B cell (primary cell): ENCODE measurements around the gene EPB41L2. TPM values are rescaled to one million over a fixed set of nuclear protein-coding genes. Genes with fewer than 3 reads are reported as not detected.

Source experiments
- ATAC-seq: fragments of 200-7000 bp; cut with Tn5 transposase; one replicate; pipeline ENCODE4 v1.10.0; 2021; ENCODE audit warnings: low read depth, mild to moderate bottlenecking, moderate number of reproducible peaks, moderate library complexity
- CTCF ChIA-PET: fragments of 350-600 bp; sonication (Branson Sonifier 250); formaldehyde crosslinking; loops from one replicate; lab custom pipeline; 2021; ENCODE audit warnings: antibody characterized with exemption, inconsistent platforms; lab: Charles Lee
- POLR2A ChIA-PET: fragments of 350-600 bp; sonication (Branson Sonifier 250); formaldehyde crosslinking; loops from one replicate; lab custom pipeline; 2021; ENCODE audit warnings: antibody characterized with exemption; lab: Charles Lee
- DNase-seq: peaks from one replicate; pipeline ENCODE4 v3.0.0; 2013
- H2AFZ ChIP-seq: 2 replicates; pipeline ENCODE4 v1.6.1; 2012; ENCODE audit warnings: mild to moderate bottlenecking, low read depth, low read length; ENCODE audit not compliant: insufficient read depth, poor library complexity, severe bottlenecking
- H3K27ac ChIP-seq, 2 donors: 1 replicate in 1 of 2; 2 replicates in 1 of 2; pipeline ENCODE4 v1.5.1; 2012 to 2013; ENCODE audit warnings: low read length in 2 of 2, mild to moderate bottlenecking in 2 of 2, moderate library complexity in 1 of 2
- H3K27me3 ChIP-seq, 4 experiments: fragments of 200-600 bp in 1 of 4; sonication (generic) in 1 of 4; replicated peaks in 1 of 4; 1 replicate in 2 of 4; 2 replicates in 2 of 4; pipeline versions ENCODE4 v1.6.1 to v1.7.0; 2013 to 2016; ENCODE audit warnings: low read length in 3 of 4, mild to moderate bottlenecking in 2 of 4, mixed read lengths in 1 of 4, moderate library complexity in 1 of 4; ENCODE audit not compliant: insufficient read depth in 4 of 4, control insufficient read depth in 3 of 4; ENCODE audit errors: control extremely low read depth in 1 of 4
- H3K36me3 ChIP-seq, 2 experiments: replicated peaks in 1 of 2; 1 replicate in 1 of 2; 2 replicates in 1 of 2; pipeline versions ENCODE4 v1.6.1 to v1.7.1; 2013; ENCODE audit warnings: low read length in 1 of 2; ENCODE audit not compliant: insufficient read depth in 2 of 2, control insufficient read depth in 1 of 2; ENCODE audit errors: control extremely low read depth in 1 of 2, extremely low read depth in 1 of 2
- H3K4me1 ChIP-seq, 2 donors: fragments of 200-600 bp in 1 of 2; sonication (generic) in 1 of 2; 1 replicate in 1 of 2; 2 replicates in 1 of 2; pipeline versions ENCODE4 v1.5.1 to v1.6.1; 2013 to 2017; ENCODE audit warnings: low read length in 2 of 2; ENCODE audit not compliant: control insufficient read depth in 2 of 2, insufficient read depth in 2 of 2
- H3K4me2 ChIP-seq: replicated peaks from 2 replicates; pipeline ENCODE3; 2012; ENCODE audit warnings: mild to moderate bottlenecking, low read depth, low read length; ENCODE audit not compliant: poor library complexity, severe bottlenecking
- H3K4me3 ChIP-seq, 5 experiments: fragments of 200-600 bp in 1 of 5; sonication (generic) in 1 of 5; 1 replicate in 3 of 5; 2 replicates in 2 of 5; pipeline versions ENCODE4 v1.5.1 to v1.7.0; 2011 to 2016; ENCODE audit warnings: low read length in 4 of 5, mild to moderate bottlenecking in 4 of 5, low read depth in 2 of 5, control low read depth in 1 of 5, moderate library complexity in 1 of 5; ENCODE audit not compliant: insufficient read depth in 1 of 5; ENCODE audit errors: control extremely low read depth in 1 of 5, extremely low read depth in 1 of 5
- H3K79me2 ChIP-seq: fragments of 200-600 bp; sonication (generic); one replicate; pipeline ENCODE4 v1.6.0; 2016; ENCODE audit warnings: low read length; ENCODE audit not compliant: control insufficient read depth, insufficient read depth
- H3K9ac ChIP-seq: fragments of 200-600 bp; sonication (generic); 2 replicates; pipeline ENCODE4 v1.6.1; 2017; ENCODE audit warnings: mild to moderate bottlenecking, low read length, moderate library complexity
- H3K9me3 ChIP-seq, 3 donors: one replicate each; pipeline versions ENCODE4 v1.6.1 to v1.7.1; 2013; ENCODE audit warnings: low read length in 2 of 3; ENCODE audit not compliant: control insufficient read depth in 2 of 3, insufficient read depth in 1 of 3; ENCODE audit errors: control extremely low read depth in 1 of 3
- H4K20me1 ChIP-seq: 2 replicates; pipeline ENCODE4 v1.6.0; 2012; ENCODE audit warnings: mild to moderate bottlenecking, low read length; ENCODE audit not compliant: insufficient read depth, control insufficient read depth, poor library complexity, severe bottlenecking
- H3K27ac Mint-ChIP-seq: one replicate; pipeline ENCODE4 v1.8.0; 2021; ENCODE audit warnings: mixed read lengths
- H3K27me3 Mint-ChIP-seq: one replicate; pipeline ENCODE4 v1.8.0; 2021; ENCODE audit warnings: mixed read lengths
- H3K4me1 Mint-ChIP-seq: one replicate; pipeline ENCODE4 v1.8.0; 2021; ENCODE audit warnings: mixed read lengths
- H3K4me3 Mint-ChIP-seq: one replicate; pipeline ENCODE4 v1.8.0; 2021; ENCODE audit warnings: mixed read lengths
- H3K9me3 Mint-ChIP-seq: one replicate; pipeline ENCODE4 v1.8.0; 2022; ENCODE audit warnings: mixed read lengths; ENCODE audit not compliant: insufficient read depth
- EZH2 ChIP-seq: IDR thresholded peaks from 2 replicates; pipeline ENCODE4 v1.6.1; 2012; ENCODE audit warnings: borderline replicate concordance, low read depth, mild to moderate bottlenecking, moderate library complexity, low read length; ENCODE audit not compliant: insufficient read depth, poor library complexity, severe bottlenecking
- WGBS: methylation state at CpG from one replicate; pipeline ENCODE4 v1.1.5; 2013; ENCODE audit warnings: missing lambda C conversion rate; ENCODE audit not compliant: insufficient coverage; 5-methylcytosine and 5-hydroxymethylcytosine counted together
- intact Hi-C: fragments of 100-400 bp; cut with micrococcal nuclease; formaldehyde crosslinking; loops from one replicate; pipeline ENCODE4 v1.10.0; 2022
- polyA plus RNA-seq: library from polyadenylated mRNA; depleted of rRNA; stranded (reverse); fragments of >200 nt; gene quantifications from 2 replicates; pipeline ENCODE4 v1.2.3, GENCODE V29; 2012
- total RNA-seq, 2 donors: library from RNA; stranded (reverse); fragments of 120-200 nt in 1 of 2; gene quantifications; 1 replicate in 1 of 2; 2 replicates in 1 of 2; pipeline versions ENCODE4 v1.2.3 to v1.2.4, GENCODE V29; 2013 to 2022
- TF ChIP-seq, protein P1 (sequence below): fragments of 200-600 bp; IDR thresholded peaks from one replicate; pipeline ENCODE4 v1.8.0; 2022; ENCODE audit warnings: antibody characterized with exemption, mild to moderate bottlenecking

EPB41L2 gene
- total and polyA plus RNA-seq, 2 donors (not counting 1 experiment from before 2014, with no cell fraction given) = 17.8 to 61.0 TPM

DNA sequence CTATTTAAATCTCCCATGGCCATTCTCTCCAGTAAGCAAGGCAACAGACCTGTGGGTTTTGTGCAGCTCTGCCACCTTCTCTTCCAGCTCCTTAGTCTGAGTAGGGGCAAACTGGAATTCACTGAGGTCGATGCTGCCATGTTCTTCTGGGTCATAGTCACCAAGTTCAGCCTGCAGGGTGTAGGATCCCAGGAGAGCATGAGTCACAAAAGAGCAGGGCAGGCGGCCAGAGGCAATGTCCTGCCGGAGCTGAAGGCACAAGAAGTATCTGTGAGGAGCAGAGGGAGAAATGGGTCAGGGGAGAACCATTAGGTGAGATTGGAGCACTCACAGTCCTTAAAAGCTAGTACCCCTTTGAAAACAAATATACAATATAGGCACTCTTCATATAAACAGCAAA, 162.1 kb downstream of the EPB41L2 start:
- no peak overlapping the region for H3K27ac Mint-ChIP-seq
- no peak overlapping the region for H2AFZ ChIP-seq
- ATAC-seq = no peak
- no peaks in the 10 kb centered on the region for H3K9me3 Mint-ChIP-seq
- DNase-seq = no peak
- peaks cover 2 to 15% of the 10 kb centered on the region in 2 experiments for H3K36me3 ChIP-seq
- H3K27ac ChIP-seq = no peak overlapping the region
- no peaks in the 10 kb centered on the region for H4K20me1 ChIP-seq
- TF ChIP-seq, protein P1, sequence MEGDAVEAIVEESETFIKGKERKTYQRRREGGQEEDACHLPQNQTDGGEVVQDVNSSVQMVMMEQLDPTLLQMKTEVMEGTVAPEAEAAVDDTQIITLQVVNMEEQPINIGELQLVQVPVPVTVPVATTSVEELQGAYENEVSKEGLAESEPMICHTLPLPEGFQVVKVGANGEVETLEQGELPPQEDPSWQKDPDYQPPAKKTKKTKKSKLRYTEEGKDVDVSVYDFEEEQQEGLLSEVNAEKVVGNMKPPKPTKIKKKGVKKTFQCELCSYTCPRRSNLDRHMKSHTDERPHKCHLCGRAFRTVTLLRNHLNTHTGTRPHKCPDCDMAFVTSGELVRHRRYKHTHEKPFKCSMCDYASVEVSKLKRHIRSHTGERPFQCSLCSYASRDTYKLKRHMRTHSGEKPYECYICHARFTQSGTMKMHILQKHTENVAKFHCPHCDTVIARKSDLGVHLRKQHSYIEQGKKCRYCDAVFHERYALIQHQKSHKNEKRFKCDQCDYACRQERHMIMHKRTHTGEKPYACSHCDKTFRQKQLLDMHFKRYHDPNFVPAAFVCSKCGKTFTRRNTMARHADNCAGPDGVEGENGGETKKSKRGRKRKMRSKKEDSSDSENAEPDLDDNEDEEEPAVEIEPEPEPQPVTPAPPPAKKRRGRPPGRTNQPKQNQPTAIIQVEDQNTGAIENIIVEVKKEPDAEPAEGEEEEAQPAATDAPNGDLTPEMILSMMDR = no peak
- no peak for TF ChIP-seq EZH2
- intact Hi-C loops = no loop called here
- H3K4me2 ChIP-seq = no peak overlapping the region
- 100% methylated on average over 1 of the region's 3 CpGs for WGBS
- H3K9me3 ChIP-seq = no peaks in the 10 kb centered on the region
- CTCF ChIA-PET = interaction anchor here (1.1 to 2.2 kb wide), 3 partner anchors 15 to 216 kb away, joined by 3 to 7 read pairs (median 6); no protein-coding TSS in a partner anchor
- H3K27me3 ChIP-seq = no peaks in the 10 kb centered on the region
- H3K4me3 Mint-ChIP-seq = no peak overlapping the region
- POLR2A ChIA-PET = no interaction called here
- no peaks in the 10 kb centered on the region for H3K27me3 Mint-ChIP-seq
- no peaks in the 10 kb centered on the region for H3K4me1 Mint-ChIP-seq
- H3K4me3 ChIP-seq = no peak overlapping the region
- no peak overlapping the region for H3K9ac ChIP-seq
- no peaks in the 10 kb centered on the region for H3K79me2 ChIP-seq
- no peaks in the 10 kb centered on the region for H3K4me1 ChIP-seq

DNA sequence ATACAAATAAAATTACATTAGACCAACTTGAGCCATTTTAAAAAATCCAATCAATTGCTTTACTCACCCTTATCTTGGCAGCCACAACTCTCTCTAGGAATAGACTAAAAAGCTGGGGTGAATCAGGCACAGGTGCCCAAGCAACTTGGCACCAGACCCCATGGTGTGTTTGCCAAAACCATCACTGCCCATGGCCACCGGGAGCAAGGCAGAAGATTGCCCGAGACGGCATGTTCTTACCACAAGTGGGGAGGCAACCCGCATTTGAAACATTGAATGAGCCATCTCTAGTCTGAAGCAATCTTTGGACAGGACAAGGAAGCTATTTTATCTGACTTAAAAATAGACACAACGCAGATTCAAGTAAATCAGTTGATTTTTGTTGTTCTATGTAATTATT, 166.8 kb downstream of the EPB41L2 start:
- peaks cover 2 to 19% of the 10 kb centered on the region in 2 experiments for H3K36me3 ChIP-seq
- no peaks in the 10 kb centered on the region for H3K9me3 Mint-ChIP-seq
- POLR2A ChIA-PET = no interaction called here
- no peak overlapping the region for H3K4me2 ChIP-seq
- no peak overlapping the region for H3K27ac Mint-ChIP-seq
- intact Hi-C loops = no loop called here
- no peak for DNase-seq
- no peak overlapping the region for H3K9ac ChIP-seq
- H3K4me1 ChIP-seq = peaks cover 5 to 7% of the 10 kb centered on the region in 2 donors
- no peaks in the 10 kb centered on the region for H4K20me1 ChIP-seq
- no peak overlapping the region for H3K27ac ChIP-seq
- H3K4me1 Mint-ChIP-seq = peaks cover 11% of the 10 kb centered on the region
- no peak overlapping the region for H3K4me3 Mint-ChIP-seq
- H3K27me3 ChIP-seq = no peaks in the 10 kb centered on the region
- H3K9me3 ChIP-seq = no peaks in the 10 kb centered on the region
- 97% methylated on average over 4 of the region's 5 CpGs for WGBS
- ATAC-seq = no peak
- no peak for TF ChIP-seq EZH2
- TF ChIP-seq, protein P1 = no peak
- CTCF ChIA-PET = interaction anchor here (1.4 to 1.6 kb wide), 3 partner anchors 11 to 638 kb away, joined by 6 to 12 read pairs (median 7); no protein-coding TSS in a partner anchor
- no peaks in the 10 kb centered on the region for H3K27me3 Mint-ChIP-seq
- H3K79me2 ChIP-seq = no peaks in the 10 kb centered on the region
- H3K4me3 ChIP-seq = no peak overlapping the region
- no peak overlapping the region for H2AFZ ChIP-seq
